ENCODE data around the gene ZBTB12.

DNA sequence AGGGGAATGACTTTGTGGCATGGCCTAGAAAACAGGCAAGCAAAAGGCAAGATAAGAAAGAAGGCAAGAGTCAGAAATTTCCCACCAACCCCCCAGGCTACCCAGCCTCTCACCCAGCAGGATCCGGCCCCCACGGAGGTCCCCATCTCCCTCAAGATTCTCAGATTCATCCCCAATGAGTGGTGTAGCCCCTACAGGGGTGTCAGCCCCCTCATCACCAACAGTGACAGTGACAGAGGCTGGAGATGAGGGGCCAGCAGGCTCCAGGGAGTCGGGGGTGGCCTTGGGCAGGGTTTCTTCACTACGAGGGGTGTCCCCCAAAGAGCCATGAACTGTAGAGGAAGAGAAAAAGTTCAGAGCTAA lies 5.4 kb downstream of the ZBTB12 start:
- TF ChIP-seq, protein P1, sequence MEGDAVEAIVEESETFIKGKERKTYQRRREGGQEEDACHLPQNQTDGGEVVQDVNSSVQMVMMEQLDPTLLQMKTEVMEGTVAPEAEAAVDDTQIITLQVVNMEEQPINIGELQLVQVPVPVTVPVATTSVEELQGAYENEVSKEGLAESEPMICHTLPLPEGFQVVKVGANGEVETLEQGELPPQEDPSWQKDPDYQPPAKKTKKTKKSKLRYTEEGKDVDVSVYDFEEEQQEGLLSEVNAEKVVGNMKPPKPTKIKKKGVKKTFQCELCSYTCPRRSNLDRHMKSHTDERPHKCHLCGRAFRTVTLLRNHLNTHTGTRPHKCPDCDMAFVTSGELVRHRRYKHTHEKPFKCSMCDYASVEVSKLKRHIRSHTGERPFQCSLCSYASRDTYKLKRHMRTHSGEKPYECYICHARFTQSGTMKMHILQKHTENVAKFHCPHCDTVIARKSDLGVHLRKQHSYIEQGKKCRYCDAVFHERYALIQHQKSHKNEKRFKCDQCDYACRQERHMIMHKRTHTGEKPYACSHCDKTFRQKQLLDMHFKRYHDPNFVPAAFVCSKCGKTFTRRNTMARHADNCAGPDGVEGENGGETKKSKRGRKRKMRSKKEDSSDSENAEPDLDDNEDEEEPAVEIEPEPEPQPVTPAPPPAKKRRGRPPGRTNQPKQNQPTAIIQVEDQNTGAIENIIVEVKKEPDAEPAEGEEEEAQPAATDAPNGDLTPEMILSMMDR (IDR thresholded peaks at IDR 0.05; ENCODE audit: poor library complexity): no peak
- TF ChIP-seq EZH2 (IDR thresholded peaks at IDR 0.05; ENCODE audit: borderline replicate concordance): no peak
- TF ChIP-seq EZH2phosphoT487 (IDR thresholded peaks at IDR 0.05; ENCODE audit: low read depth, severe bottlenecking, unreplicated experiment): no peak

All from hepatocyte (in vitro differentiated cells).